ENCODE measurements around the gene WHRN. TPM values are rescaled to one million over a fixed set of nuclear protein-coding genes. Genes with fewer than 3 reads are reported as not detected.

The WHRN gene
- total and polyA plus RNA-seq, 2 experiments from 2014 or later, result 8.3 to 8.9 TPM

GRCh38 chr9:114357360-114357759 is 147.9 kb downstream of the WHRN start (continued):
- TF ChIP-seq ZNF462 (CRISPR knock-in tag; IDR thresholded peaks at IDR 0.05) (no peak), STAT1 (IDR thresholded peaks at IDR 0.05; ENCODE audit: unreplicated experiment) (no peak)

GRCh38 chr9:114356792-114357191 is 148.5 kb downstream of the WHRN start:
- Histone ChIP-seq H3F3A (replicated peaks; ENCODE audit: low read depth) (no peaks in the 10 kb centered on the region), H3K4me1 (ENCODE audit: insufficient read depth) (no peaks in the 10 kb centered on the region), H4K20me1 (replicated peaks; ENCODE audit: insufficient read depth) (no peaks in the 10 kb centered on the region), H3K9me2 (ENCODE audit: insufficient read depth) (no peaks in the 10 kb centered on the region), H3K4me2 (no peak overlapping the region), H3K27me3 (ENCODE audit: insufficient read depth) (no peaks in the 10 kb centered on the region), H3K36me3 (ENCODE audit: insufficient read depth) (peaks cover 29% of the 10 kb centered on the region; the same call in 1 of the 2 replicates), H3K79me2 (replicated peaks; ENCODE audit: insufficient read depth) (no peaks in the 10 kb centered on the region), H3K27ac (ENCODE audit: low read depth) (no peak overlapping the region), H3K4me3 (no peak overlapping the region), H2AFZ (no peak overlapping the region)
- Mint-ChIP-seq H3K4me1 (no peaks in the 10 kb centered on the region), H3K27ac (no peak overlapping the region; the same call in 1 of the 2 replicates), H3K36me3 (ENCODE audit: low read depth) (peaks cover 67% of the 10 kb centered on the region), H3K4me3 (no peak overlapping the region), H3K9me3 (no peaks in the 10 kb centered on the region), H3K27me3 (ENCODE audit: insufficient read depth, low read depth, poor library complexity) (peaks cover 4% of the 10 kb centered on the region)
- DNase-seq (ENCODE audit: low spot score) (no peak), ATAC-seq (no peak)
- TF ChIP-seq CTCF (conservative IDR thresholded peaks at IDR 0.05; ENCODE audit: low read depth in 2 of 2) (no peak), REST (IDR thresholded peaks at IDR 0.05; ENCODE audit: unreplicated experiment) (no peak), NANOG (IDR thresholded peaks at IDR 0.05; ENCODE audit: borderline replicate concordance) (no peak), CREB1 (CRISPR knock-in tag; IDR thresholded peaks at IDR 0.05; ENCODE audit: low read depth) (no peak)

Measured in GM23338 (cell line).